Caco-2 (cell line): Measurements from ENCODE around the gene MAP3K13. TPM values are rescaled to one million over a fixed set of nuclear protein-coding genes. Genes with fewer than 3 reads are reported as not detected.
"Not testable (repeated sequence)": the region's sequence is repeated elsewhere in the genome, so short reads cannot be mapped to it uniquely, and the experiment has no call there.

Experiments used
- BruUV-seq: library from RNA; stranded (reverse); fragments of 400-500 nt; replicated peaks from 2 replicates; lab custom pipeline; 2021; lab: Mats Ljungman, UMichigan
- CTCF ChIA-PET: fragments of 300-600 bp; sonication (Branson Sonifier 250); formaldehyde crosslinking; loops from one replicate; lab custom pipeline; 2022; ENCODE audit warnings: antibody characterized with exemption; lab: Charles Lee
- POLR2A ChIA-PET: fragments of 300-600 bp; sonication (Branson Sonifier 250); formaldehyde crosslinking; loops from one replicate; lab custom pipeline; 2022; ENCODE audit warnings: antibody characterized with exemption; lab: Charles Lee
- DNase-seq, 2 experiments: peaks; one replicate each; pipeline versions ENCODE4 v3.0.0 to v3.0.0-alpha.2; 2020 to 2022
- H3K27me3 ChIP-seq: replicated peaks from 2 replicates; pipeline ENCODE4 v1.6.0; 2011; ENCODE audit warnings: low read length; ENCODE audit not compliant: control insufficient read depth, insufficient read depth
- H3K36me3 ChIP-seq: 2 replicates; pipeline ENCODE4 v1.5.1; 2011; ENCODE audit warnings: low read length; ENCODE audit not compliant: control insufficient read depth, insufficient read depth
- H3K4me1 ChIP-seq: fragments of 250-450 bp; sonication (Bioruptor Pico); 2 replicates; pipeline ENCODE4 v1.5.1; 2020; ENCODE audit warnings: mild to moderate bottlenecking
- H3K4me3 ChIP-seq: 2 replicates; pipeline ENCODE4 v1.5.1; 2011; ENCODE audit warnings: low read depth, mild to moderate bottlenecking, control low read depth, low read length
- H3K9me3 ChIP-seq: fragments of 250-450 bp; sonication (Bioruptor Pico); 2 replicates; pipeline ENCODE4 v1.5.1; 2020; ENCODE audit warnings: mild to moderate bottlenecking, moderate library complexity
- H3K27ac Mint-ChIP-seq: one replicate; pipeline ENCODE4 v1.8.0; 2022; ENCODE audit warnings: mixed read lengths; ENCODE audit not compliant: unreplicated experiment
- H3K27me3 Mint-ChIP-seq: one replicate; pipeline ENCODE4 v1.8.0; 2022; ENCODE audit warnings: mixed read lengths; ENCODE audit not compliant: insufficient read depth, unreplicated experiment
- H3K36me3 Mint-ChIP-seq: one replicate; pipeline ENCODE4 v1.8.0; 2022; ENCODE audit warnings: mild to moderate bottlenecking, mixed read lengths; ENCODE audit not compliant: insufficient read depth, unreplicated experiment
- H3K4me1 Mint-ChIP-seq: one replicate; pipeline ENCODE4 v1.8.0; 2022; ENCODE audit warnings: low read depth, mixed read lengths; ENCODE audit not compliant: unreplicated experiment
- H3K4me3 Mint-ChIP-seq: one replicate; pipeline ENCODE4 v1.8.0; 2022; ENCODE audit warnings: mild to moderate bottlenecking, moderate library complexity, mixed read lengths; ENCODE audit not compliant: unreplicated experiment
- H3K9me3 Mint-ChIP-seq: one replicate; pipeline ENCODE4 v1.8.0; 2022; ENCODE audit warnings: mixed read lengths; ENCODE audit not compliant: unreplicated experiment
- intact Hi-C: fragments of 100-400 bp; cut with micrococcal nuclease; formaldehyde crosslinking; loops from one replicate; pipeline ENCODE4 v1.10.0; 2022; ENCODE audit not compliant: unreplicated experiment
- total RNA-seq: library from RNA; stranded (reverse); gene quantifications from 2 replicates; pipeline ENCODE4 v1.2.3, GENCODE V29; 2022
- TF ChIP-seq, protein P1 (sequence below), 2 experiments: fragments of 200-600 bp in 1 of 2; IDR thresholded peaks; 1 replicate in 1 of 2; 2 replicates in 1 of 2; pipeline versions ENCODE4 v1.5.1 to v1.8.0; 2011 to 2022; ENCODE audit warnings: antibody characterized with exemption in 1 of 2, control low read depth in 1 of 2, inconsistent platforms in 1 of 2, low read depth in 1 of 2, low read length in 1 of 2, mild to moderate bottlenecking in 1 of 2, moderate library complexity in 1 of 2; ENCODE audit not compliant: insufficient read depth in 1 of 2, severe bottlenecking in 1 of 2, unreplicated experiment in 1 of 2

The MAP3K13 gene
- total RNA-seq, 1 experiment from 2014 or later: 20.1 TPM

DNA sequence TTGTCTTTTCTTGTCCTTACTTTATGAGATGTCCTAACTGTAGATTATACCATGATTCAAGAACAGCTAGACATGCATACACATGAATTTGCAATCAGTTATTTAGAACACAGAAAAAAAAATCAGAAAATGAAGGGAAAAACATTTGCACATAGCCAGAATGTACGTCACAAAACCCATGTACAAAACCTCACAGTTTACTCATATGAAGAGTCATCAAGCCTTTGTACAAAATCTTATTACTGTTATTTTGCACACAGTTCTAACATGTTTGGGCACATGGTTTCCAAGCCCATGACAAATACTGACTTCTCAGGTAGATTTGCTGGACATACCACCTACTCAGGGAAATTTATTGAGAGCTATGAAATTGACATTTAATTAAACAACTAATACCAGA, 48.2 kb downstream of the MAP3K13 start:
- no TSS peak for BruUV-seq
- Mint-ChIP-seq H3K9me3 (no peaks in the 10 kb centered on the region), H3K36me3 (no peaks in the 10 kb centered on the region), H3K4me3 (no peak overlapping the region), H3K4me1 (no peaks in the 10 kb centered on the region), H3K27ac (no peak overlapping the region), H3K27me3 (no peaks in the 10 kb centered on the region)
- ChIA-PET POLR2A (no interaction called here), CTCF (no interaction called here)
- no peak overlapping the region for H3K4me3 ChIP-seq
- H3K27me3 ChIP-seq: no peaks in the 10 kb centered on the region
- TF ChIP-seq, protein P1, sequence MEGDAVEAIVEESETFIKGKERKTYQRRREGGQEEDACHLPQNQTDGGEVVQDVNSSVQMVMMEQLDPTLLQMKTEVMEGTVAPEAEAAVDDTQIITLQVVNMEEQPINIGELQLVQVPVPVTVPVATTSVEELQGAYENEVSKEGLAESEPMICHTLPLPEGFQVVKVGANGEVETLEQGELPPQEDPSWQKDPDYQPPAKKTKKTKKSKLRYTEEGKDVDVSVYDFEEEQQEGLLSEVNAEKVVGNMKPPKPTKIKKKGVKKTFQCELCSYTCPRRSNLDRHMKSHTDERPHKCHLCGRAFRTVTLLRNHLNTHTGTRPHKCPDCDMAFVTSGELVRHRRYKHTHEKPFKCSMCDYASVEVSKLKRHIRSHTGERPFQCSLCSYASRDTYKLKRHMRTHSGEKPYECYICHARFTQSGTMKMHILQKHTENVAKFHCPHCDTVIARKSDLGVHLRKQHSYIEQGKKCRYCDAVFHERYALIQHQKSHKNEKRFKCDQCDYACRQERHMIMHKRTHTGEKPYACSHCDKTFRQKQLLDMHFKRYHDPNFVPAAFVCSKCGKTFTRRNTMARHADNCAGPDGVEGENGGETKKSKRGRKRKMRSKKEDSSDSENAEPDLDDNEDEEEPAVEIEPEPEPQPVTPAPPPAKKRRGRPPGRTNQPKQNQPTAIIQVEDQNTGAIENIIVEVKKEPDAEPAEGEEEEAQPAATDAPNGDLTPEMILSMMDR (IDR thresholded peaks at IDR 0.05; ENCODE audit: insufficient read depth in 1 of 2, low read depth in 1 of 2, low read length in 1 of 2, severe bottlenecking in 1 of 2, unreplicated experiment in 1 of 2): no peak
- intact Hi-C loops: no loop called here
- DNase-seq: no peak
- H3K36me3 ChIP-seq: no peaks in the 10 kb centered on the region
- H3K9me3 ChIP-seq: no peaks in the 10 kb centered on the region
- no peaks in the 10 kb centered on the region for H3K4me1 ChIP-seq

- no peak overlapping the region for H3K4me3 Mint-ChIP-seq
- H3K27me3 ChIP-seq: no peaks in the 10 kb centered on the region
- H3K27ac Mint-ChIP-seq: no peak overlapping the region
- intact Hi-C loops: no loop called here
- H3K27me3 Mint-ChIP-seq: no peaks in the 10 kb centered on the region
- no peaks in the 10 kb centered on the region for H3K36me3 Mint-ChIP-seq
- TF ChIP-seq, protein P1 (IDR thresholded peaks at IDR 0.05; ENCODE audit: insufficient read depth in 1 of 2, low read depth in 1 of 2, low read length in 1 of 2, severe bottlenecking in 1 of 2, unreplicated experiment in 1 of 2): no peak
- H3K36me3 ChIP-seq: no peaks in the 10 kb centered on the region; the same call in 1 of the 2 replicates
- POLR2A ChIA-PET: no interaction called here
- no peak for DNase-seq
- H3K9me3 ChIP-seq: no peaks in the 10 kb centered on the region
- CTCF ChIA-PET: no interaction called here
- no peaks in the 10 kb centered on the region for H3K4me1 ChIP-seq
- BruUV-seq: no TSS peak
- H3K4me1 Mint-ChIP-seq: no peaks in the 10 kb centered on the region
- H3K9me3 Mint-ChIP-seq: no peaks in the 10 kb centered on the region
- no peak overlapping the region for H3K4me3 ChIP-seq
These were observed 53.6 kb downstream of the MAP3K13 start for GRCh38 chr3:185416513-185416912.

- H3K9me3 Mint-ChIP-seq, H3K4me1 Mint-ChIP-seq, intact Hi-C loops, H3K36me3 ChIP-seq, CTCF ChIA-PET, H3K27me3 Mint-ChIP-seq, H3K9me3 ChIP-seq, H3K4me1 ChIP-seq, POLR2A ChIA-PET, H3K27ac Mint-ChIP-seq, DNase-seq, H3K36me3 Mint-ChIP-seq, BruUV-seq, H3K27me3 ChIP-seq, H3K4me3 ChIP-seq, H3K4me3 Mint-ChIP-seq: not testable (repeated sequence)
These were observed 55.6 kb downstream of the MAP3K13 start for GRCh38 chr3:185418561-185418977.

- no peak overlapping the region for H3K4me3 ChIP-seq
- intact Hi-C loops: no loop called here
- Mint-ChIP-seq H3K4me1 (peaks cover 19% of the 10 kb centered on the region), H3K4me3 (no peak overlapping the region), H3K27ac (no peak overlapping the region), H3K9me3 (peaks cover 22% of the 10 kb centered on the region), H3K36me3 (no peaks in the 10 kb centered on the region), H3K27me3 (no peaks in the 10 kb centered on the region)
- POLR2A ChIA-PET: no interaction called here
- no TSS peak for BruUV-seq
- peaks cover 3% of the 10 kb centered on the region; the same call in 1 of the 2 replicates for H3K9me3 ChIP-seq
- CTCF ChIA-PET: no interaction called here
- no peaks in the 10 kb centered on the region; the same call in 1 of the 2 replicates for H3K4me1 ChIP-seq
- DNase-seq: no peak
- TF ChIP-seq, protein P1 (IDR thresholded peaks at IDR 0.05; ENCODE audit: insufficient read depth in 1 of 2, low read depth in 1 of 2, low read length in 1 of 2, severe bottlenecking in 1 of 2, unreplicated experiment in 1 of 2): no peak
- no peaks in the 10 kb centered on the region; the same call in 1 of the 2 replicates for H3K36me3 ChIP-seq
- H3K27me3 ChIP-seq: no peaks in the 10 kb centered on the region
These were observed 57.8 kb downstream of the MAP3K13 start for GRCh38 chr3:185420762-185421161.
